Spleen (tissue), 11 donors: ENCODE data around the gene IFT43. TPM values are rescaled to one million over a fixed set of nuclear protein-coding genes. Genes with fewer than 3 reads are reported as not detected.

ENCODE experiments used
- DNase-seq: peaks from one replicate; pipeline ENCODE4 v3.0.0-alpha.2; 2020
- H3K27ac ChIP-seq, 8 donors: fragments of 200-600 bp; sonication (generic) in 7 of 8; 1 replicate in 4 of 8; 2 replicates in 4 of 8; pipeline versions ENCODE4 v1.5.0 to v1.8.0; 2016 to 2021; ENCODE audit warnings: inconsistent platforms in 4 of 8, mild to moderate bottlenecking in 4 of 8, moderate library complexity in 1 of 8
- H3K27me3 ChIP-seq, 7 donors: fragments of 200-600 bp; sonication (generic) in 6 of 7; replicated peaks in 1 of 7; 1 replicate in 4 of 7; 2 replicates in 3 of 7; pipeline versions ENCODE4 v1.5.0 to v1.8.0; 2016 to 2021; ENCODE audit warnings: inconsistent platforms in 3 of 7, mild to moderate bottlenecking in 1 of 7
- H3K36me3 ChIP-seq, 6 donors: fragments of 200-600 bp; sonication (generic) in 5 of 6; 1 replicate in 4 of 6; 2 replicates in 2 of 6; pipeline versions ENCODE4 v1.5.0 to v1.8.0; 2016 to 2021; ENCODE audit warnings: inconsistent platforms in 2 of 6
- H3K4me1 ChIP-seq, 6 donors: fragments of 200-600 bp; sonication (generic) in 5 of 6; 1 replicate in 3 of 6; 2 replicates in 3 of 6; pipeline versions ENCODE4 v1.5.0 to v1.8.0; 2016 to 2021; ENCODE audit warnings: inconsistent platforms in 3 of 6
- H3K4me3 ChIP-seq, 8 donors: fragments of 200-600 bp; sonication (generic) in 7 of 8; 1 replicate in 4 of 8; 2 replicates in 4 of 8; pipeline versions ENCODE4 v1.5.0 to v1.8.0; 2016 to 2021; ENCODE audit warnings: inconsistent platforms in 4 of 8, mild to moderate bottlenecking in 4 of 8, moderate library complexity in 2 of 8
- H3K9me3 ChIP-seq, 8 donors: fragments of 200-600 bp; sonication (generic) in 7 of 8; 1 replicate in 4 of 8; 2 replicates in 4 of 8; pipeline versions ENCODE4 v1.5.0 to v1.8.0; 2016 to 2021; ENCODE audit warnings: inconsistent platforms in 4 of 8
- CTCF ChIP-seq, 11 experiments: fragments of 200-600 bp in 7 of 11; fragments of 450-650 bp in 4 of 11; sonication (generic) in 4 of 11; IDR thresholded peaks in 8 of 11; conservative IDR thresholded peaks in 3 of 11; 1 replicate in 7 of 11; 2 replicates in 4 of 11; pipeline versions ENCODE4 v1.4.0 to v1.8.0; 2016 to 2021; ENCODE audit warnings: antibody characterized with exemption in 11 of 11, inconsistent platforms in 4 of 11, mild to moderate bottlenecking in 1 of 11
- POLR2A ChIP-seq, 3 donors: fragments of 450-650 bp; IDR thresholded peaks; one replicate each; pipeline ENCODE4 v1.5.1; 2017; ENCODE audit warnings: antibody characterized with exemption in 3 of 3, mild to moderate bottlenecking in 1 of 3
- POLR2AphosphoS5 ChIP-seq, 3 donors: sonication (generic); formaldehyde crosslinking; IDR thresholded peaks; one replicate each; pipeline ENCODE4 v1.5.1; 2017; ENCODE audit warnings: antibody characterized with exemption in 3 of 3
- WGBS, 5 donors: extraction: QIAGEN DNeasy Blood & Tissue Kit in 3 of 5; methylation state at CpG; one replicate each; pipeline versions ENCODE4 v1.1.5 to v1.1.7; 2013 to 2018; 5-methylcytosine and 5-hydroxymethylcytosine counted together
- intact Hi-C: fragments of 100-400 bp; cut with DNase I; formaldehyde crosslinking; loops from one replicate; pipeline ENCODE4 v1.15.0; 2023; ENCODE audit warnings: low total_unique reads
- polyA plus RNA-seq, 3 donors: library from polyadenylated mRNA; stranded (reverse); fragments of 200-250 nt; gene quantifications; one replicate each; pipeline ENCODE4 v1.2.1, GENCODE V29; 2013
- total RNA-seq, 7 donors: library from RNA; depleted of rRNA in 3 of 7; stranded (reverse); fragments of >200 nt in 3 of 7; fragmentation: NEBNext Ultra II Directional in 4 of 7; extraction: Animal tissue kit (Norgen Biotek cat#: 25700) in 4 of 7; gene quantifications; one replicate each; pipeline versions ENCODE4 v1.1.0 to v1.2.1, GENCODE V29; 2016 to 2021
- donor health status: healthy with polysubstance abuse.
- donor health status: DM: no; HTN: no; CAD: no; lungs with moderate emphysema.
- donor health status: DM: no; HTN: no; CAD: no.
- donor health status: Bipolar disorder and iron deficiency.
- donor health status: healthy.
- donor health status: DM: no; HTN: no; CAD: no.
- donor health status: DM: yes; HTN: yes; CAD: no.

Gene IFT43
- total and polyA plus RNA-seq, 10 donors = 19.8 to 39.9 (median 27.4) TPM

- H3K36me3 ChIP-seq = peaks cover 0 to 30% (median 10%) of the 10 kb centered on the region in 6 donors
- TF ChIP-seq POLR2AphosphoS5 (IDR thresholded peaks at IDR 0.05) = no peak
- no peak for TF ChIP-seq POLR2A (IDR thresholded peaks at IDR 0.05)
- no peak for TF ChIP-seq CTCF (IDR thresholded peaks at IDR 0.05 in 8 of 11, conservative IDR thresholded peaks at IDR 0.05 in 3 of 11)
- no peak overlapping the region for H3K4me3 ChIP-seq
- H3K27me3 ChIP-seq = no peaks in the 10 kb centered on the region
- no peak overlapping the region for H3K27ac ChIP-seq
- WGBS, 5 donors = 87 to 98% (median 90%) methylated on average over 7 of the region's 7 CpGs
- DNase-seq = no peak
- H3K4me1 ChIP-seq = no peaks in the 10 kb centered on the region
- intact Hi-C loops = no loop called here
- H3K9me3 ChIP-seq = no peaks in the 10 kb centered on the region
These were observed 96.1 kb downstream of the IFT43 start for GRCh38 chr14:76081642-76082041.

- no peaks in the 10 kb centered on the region for H3K9me3 ChIP-seq
- H3K4me1 ChIP-seq = peaks cover 0 to under 1% (median 0%) of the 10 kb centered on the region in 6 donors
- no peak overlapping the region for H3K4me3 ChIP-seq
- 83 to 90% (median 90%) methylated on average over 24 to 25 of the region's 25 CpGs for WGBS, 5 donors
- H3K36me3 ChIP-seq = peaks cover 0 to 30% (median 10%) of the 10 kb centered on the region in 6 donors
- H3K27me3 ChIP-seq = no peaks in the 10 kb centered on the region
- H3K27ac ChIP-seq = no peak overlapping the region
- DNase-seq = no peak
- intact Hi-C loops = no loop called here
- TF ChIP-seq CTCF (IDR thresholded peaks at IDR 0.05 in 8 of 11, conservative IDR thresholded peaks at IDR 0.05 in 3 of 11) (no peak), POLR2AphosphoS5 (IDR thresholded peaks at IDR 0.05) (no peak), POLR2A (IDR thresholded peaks at IDR 0.05) (no peak)
These were observed 98.5 kb downstream of the IFT43 start for GRCh38 chr14:76083796-76084765.

GRCh38 chr14:76085358-76085757, 99.8 kb downstream of the IFT43 start:
- TF ChIP-seq POLR2A (IDR thresholded peaks at IDR 0.05) (no peak), CTCF (IDR thresholded peaks at IDR 0.05 in 8 of 11, conservative IDR thresholded peaks at IDR 0.05 in 3 of 11) (no peak), POLR2AphosphoS5 (IDR thresholded peaks at IDR 0.05) (no peak)
- no peaks in the 10 kb centered on the region for H3K9me3 ChIP-seq
- H3K27ac ChIP-seq = no peak overlapping the region
- no peak for DNase-seq
- WGBS, 5 donors = 81 to 91% (median 85%) methylated on average over 3 of the region's 3 CpGs
- intact Hi-C loops = no loop called here
- H3K27me3 ChIP-seq = no peaks in the 10 kb centered on the region
- no peak overlapping the region for H3K4me3 ChIP-seq
- H3K4me1 ChIP-seq = peaks cover 0 to 4% (median 0%) of the 10 kb centered on the region in 6 donors
- H3K36me3 ChIP-seq = peaks cover 0 to 30% (median 10%) of the 10 kb centered on the region in 6 donors

GRCh38 chr14:76086636-76087035, 101.1 kb downstream of the IFT43 start:
- Histone ChIP-seq H3K27me3 (no peaks in the 10 kb centered on the region), H3K27ac (no peak overlapping the region), H3K36me3 (peaks cover 0 to 30% (median 10%) of the 10 kb centered on the region in 6 donors), H3K4me1 (peaks cover 0 to 4% (median 0%) of the 10 kb centered on the region in 6 donors), H3K9me3 (no peaks in the 10 kb centered on the region), H3K4me3 (no peak overlapping the region)
- no peak for DNase-seq
- WGBS, 5 donors = 74 to 87% (median 85%) methylated on average over 2 to 4 of the region's 4 CpGs
- intact Hi-C loops = no loop called here
- no peak for TF ChIP-seq POLR2AphosphoS5 (IDR thresholded peaks at IDR 0.05)
- TF ChIP-seq POLR2A (IDR thresholded peaks at IDR 0.05) = no peak
- no peak for TF ChIP-seq CTCF (IDR thresholded peaks at IDR 0.05 in 8 of 11, conservative IDR thresholded peaks at IDR 0.05 in 3 of 11)
